Thyroid gland (tissue), 4 donors: Measurements from ENCODE around the gene ADGRG6.

ENCODE experiments used
- CTCF ChIP-seq, 6 experiments: fragments of 200-600 bp in 3 of 6; fragments of 450-650 bp in 3 of 6; sonication (generic) in 3 of 6; IDR thresholded peaks; one replicate each; pipeline ENCODE4 v1.5.1; 2016 to 2019; ENCODE audit warnings: antibody characterized with exemption in 6 of 6, mild to moderate bottlenecking in 2 of 6, inconsistent platforms in 1 of 6, moderate library complexity in 1 of 6
- POLR2A ChIP-seq, 2 donors: fragments of 450-650 bp; IDR thresholded peaks; one replicate each; pipeline ENCODE4 v1.6.1; 2017; ENCODE audit warnings: antibody characterized with exemption in 2 of 2, mild to moderate bottlenecking in 2 of 2, moderate library complexity in 1 of 2

DNA sequence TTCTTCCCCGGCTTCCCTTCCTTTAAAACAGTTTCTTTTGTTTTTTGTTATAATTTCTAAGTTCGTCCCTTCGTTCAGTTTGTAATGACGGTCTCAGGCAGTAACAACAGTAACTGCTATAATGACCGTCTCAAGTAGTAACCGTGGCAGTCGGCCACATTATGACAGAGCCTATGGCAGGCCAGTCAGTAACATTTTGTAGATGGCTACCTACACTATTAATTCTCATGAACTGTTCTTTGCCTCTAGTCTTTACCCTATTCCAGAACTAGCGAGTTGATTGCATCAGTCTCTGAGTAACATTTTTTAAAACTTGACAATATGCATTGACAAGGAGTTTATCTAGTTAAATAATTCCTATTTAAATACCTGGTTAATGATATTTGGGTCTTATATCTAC lies 43.0 kb upstream of the ADGRG6 start:
- TF ChIP-seq CTCF (IDR thresholded peaks at IDR 0.05) (no peak), POLR2A (IDR thresholded peaks at IDR 0.05) (no peak)
